IMR-90 (cell line): ENCODE results near the gene ETHE1. TPM values are rescaled to one million over a fixed set of nuclear protein-coding genes. Genes with fewer than 3 reads are reported as not detected.

Source experiments
- ATAC-seq: fragments of 200-7000 bp; cut with Tn5 transposase; 2 replicates; pipeline ENCODE4 v1.9.1; 2020; ENCODE audit warnings: low read depth, mild to moderate bottlenecking, moderate library complexity
- BruUV-seq: library from RNA; stranded (reverse); fragments of 400-500 nt; replicated peaks from 2 replicates; lab custom pipeline; 2021; lab: Mats Ljungman, UMichigan
- CTCF ChIA-PET: fragments of 300-600 bp; formaldehyde crosslinking; extraction: SDS; loops from one replicate; lab custom pipeline; 2021; ENCODE audit warnings: antibody characterized with exemption; lab: Yijun Ruan, JAX
- POLR2A ChIA-PET: fragments of 300-600 bp; sonication (Branson Sonifier 250); formaldehyde crosslinking; loops from one replicate; lab custom pipeline; 2022; ENCODE audit warnings: antibody characterized with exemption; ENCODE audit not compliant: unreplicated experiment; lab: Charles Lee
- DNase-seq: peaks from one replicate; pipeline ENCODE4 v3.0.0; 2013
- H2AFZ ChIP-seq: replicated peaks from 2 replicates; pipeline ENCODE3; 2013; ENCODE audit warnings: low read length, mild to moderate bottlenecking; ENCODE audit not compliant: poor library complexity
- H2AK5ac ChIP-seq: 2 replicates; pipeline ENCODE4 v1.6.1; 2013; ENCODE audit warnings: low read depth, low read length, inconsistent platforms
- H2AK9ac ChIP-seq: replicated peaks from 2 replicates; pipeline ENCODE3; 2013; ENCODE audit warnings: mild to moderate bottlenecking, low read depth, low read length, moderate library complexity; ENCODE audit not compliant: poor library complexity
- H2BK120ac ChIP-seq: 2 replicates; pipeline ENCODE4 v1.6.1; 2013; ENCODE audit warnings: low read depth, low read length, inconsistent platforms
- H2BK15ac ChIP-seq: 3 replicates; pipeline ENCODE4 v1.6.1; 2013; ENCODE audit warnings: low read depth, low read length, inconsistent platforms
- H2BK20ac ChIP-seq: 2 replicates; pipeline ENCODE4 v1.6.1; 2013; ENCODE audit warnings: low read depth, mild to moderate bottlenecking, inconsistent platforms, low read length, moderate library complexity
- H2BK5ac ChIP-seq: 2 replicates; pipeline ENCODE4 v1.6.1; 2013; ENCODE audit warnings: mild to moderate bottlenecking, low read depth, low read length, inconsistent platforms; ENCODE audit not compliant: poor library complexity, severe bottlenecking
- H3K14ac ChIP-seq: replicated peaks from 2 replicates; pipeline ENCODE4 v1.6.1; 2013; ENCODE audit warnings: low read depth, low read length, inconsistent platforms
- H3K18ac ChIP-seq: 2 replicates; pipeline ENCODE4 v1.6.1; 2013; ENCODE audit warnings: low read depth, low read length, control low read depth
- H3K23ac ChIP-seq: 2 replicates; pipeline ENCODE4 v1.6.1; 2013; ENCODE audit warnings: low read depth, low read length, inconsistent platforms
- H3K27ac ChIP-seq: 2 replicates; pipeline ENCODE4 v1.5.1; 2013; ENCODE audit warnings: mild to moderate bottlenecking, control low read depth, low read length; ENCODE audit not compliant: insufficient read depth
- H3K27me3 ChIP-seq: 2 replicates; pipeline ENCODE4 v1.6.1; 2013; ENCODE audit warnings: low read length; ENCODE audit not compliant: control insufficient read depth, insufficient read depth
- H3K36me3 ChIP-seq: 2 replicates; pipeline ENCODE4 v1.6.1; 2013; ENCODE audit warnings: low read length, mixed read lengths; ENCODE audit not compliant: control insufficient read depth, insufficient read depth
- H3K4ac ChIP-seq: 2 replicates; pipeline ENCODE4 v1.6.1; 2013; ENCODE audit warnings: low read depth, low read length, inconsistent platforms
- H3K4me1 ChIP-seq: 2 replicates; pipeline ENCODE4 v1.6.1; 2013; ENCODE audit warnings: low read length, mixed read lengths; ENCODE audit not compliant: control insufficient read depth, insufficient read depth
- H3K4me2 ChIP-seq: 2 replicates; pipeline ENCODE4 v1.6.1; 2013; ENCODE audit warnings: low read depth, mild to moderate bottlenecking, control low read depth, low read length, moderate library complexity
- H3K4me3 ChIP-seq: 2 replicates; pipeline ENCODE4 v1.5.1; 2013; ENCODE audit warnings: low read depth, mild to moderate bottlenecking, control low read depth, low read length, moderate library complexity; ENCODE audit not compliant: insufficient read depth
- H3K56ac ChIP-seq: 2 replicates; pipeline ENCODE4 v1.6.1; 2013; ENCODE audit warnings: low read length, inconsistent platforms; ENCODE audit not compliant: insufficient read depth; ENCODE audit errors: extremely low read depth
- H3K79me1 ChIP-seq, 2 experiments: 2 replicates each; pipeline ENCODE4 v1.6.1; 2013; ENCODE audit warnings: low read length in 2 of 2, inconsistent platforms in 1 of 2, low read depth in 1 of 2
- H3K9ac ChIP-seq: 2 replicates; pipeline ENCODE4 v1.6.1; 2013; ENCODE audit warnings: low read depth, low read length, control low read depth
- H3K9me1 ChIP-seq: 2 replicates; pipeline ENCODE4 v1.6.1; 2013; ENCODE audit warnings: low read length, inconsistent platforms; ENCODE audit not compliant: insufficient read depth
- H3K9me3 ChIP-seq: 2 replicates; pipeline ENCODE4 v1.6.1; 2013; ENCODE audit warnings: low read length; ENCODE audit not compliant: control insufficient read depth, insufficient read depth
- H4K20me1 ChIP-seq: 2 replicates; pipeline ENCODE4 v1.6.1; 2013; ENCODE audit warnings: low read length, inconsistent platforms; ENCODE audit not compliant: insufficient read depth
- H4K5ac ChIP-seq: 2 replicates; pipeline ENCODE4 v1.6.1; 2013; ENCODE audit warnings: mild to moderate bottlenecking, low read depth, low read length, control low read depth
- H4K8ac ChIP-seq, 2 experiments: 2 replicates each; pipeline ENCODE4 v1.6.1; 2013; ENCODE audit warnings: low read depth in 2 of 2, low read length in 2 of 2, control low read depth in 1 of 2, inconsistent platforms in 1 of 2
- H4K91ac ChIP-seq: 2 replicates; pipeline ENCODE4 v1.6.1; 2013; ENCODE audit warnings: low read depth, low read length, inconsistent platforms; ENCODE audit not compliant: insufficient read depth
- BHLHE40 ChIP-seq: fragments of 150-350 bp; IDR thresholded peaks from 2 replicates; pipeline ENCODE4 v1.6.1; 2016; ENCODE audit warnings: mild to moderate bottlenecking, low read depth, low read length
- CHD1 ChIP-seq: IDR thresholded peaks from 2 replicates; pipeline ENCODE4 v1.6.1; 2012; ENCODE audit warnings: low read depth, low read length, improper control_type of control experiment
- ELK1 ChIP-seq: fragments of 150-350 bp; IDR thresholded peaks from 2 replicates; pipeline ENCODE4 v1.6.1; 2016; ENCODE audit warnings: low read depth, mild to moderate bottlenecking, low read length, moderate library complexity, borderline replicate concordance
- FOS ChIP-seq: fragments of 150-350 bp; IDR thresholded peaks from 2 replicates; pipeline ENCODE4 v1.6.1; 2016; ENCODE audit warnings: low read depth, low read length
- MAFK ChIP-seq: IDR thresholded peaks from 2 replicates; pipeline ENCODE4 v1.6.1; 2012; ENCODE audit warnings: low read depth, low read length, improper control_type of control experiment
- MXI1 ChIP-seq: IDR thresholded peaks from 2 replicates; pipeline ENCODE4 v1.6.1; 2012; ENCODE audit warnings: low read depth, mild to moderate bottlenecking, low read length, moderate library complexity, borderline replicate concordance
- NFE2L2 ChIP-seq: fragments of 150-350 bp; IDR thresholded peaks from 2 replicates; pipeline ENCODE4 v1.6.1; 2016; ENCODE audit warnings: low read depth, mild to moderate bottlenecking, low read length
- POLR2A ChIP-seq: IDR thresholded peaks from 2 replicates; pipeline ENCODE4 v1.6.1; 2012; ENCODE audit warnings: mild to moderate bottlenecking, low read depth, low read length
- RAD21 ChIP-seq: IDR thresholded peaks from 2 replicates; pipeline ENCODE4 v1.6.1; 2012; ENCODE audit warnings: low read length, improper control_type of control experiment
- RCOR1 ChIP-seq: IDR thresholded peaks from 2 replicates; pipeline ENCODE4 v1.6.1; 2012; ENCODE audit warnings: mild to moderate bottlenecking, low read length, improper control_type of control experiment; ENCODE audit not compliant: insufficient replicate concordance
- RFX5 ChIP-seq: IDR thresholded peaks from 2 replicates; pipeline ENCODE4 v1.8.0; 2012; ENCODE audit warnings: low read depth, mild to moderate bottlenecking, low read length, moderate library complexity
- SMC3 ChIP-seq: fragments of 150-350 bp; IDR thresholded peaks from 2 replicates; pipeline ENCODE4 v1.6.1; 2016; ENCODE audit warnings: low read depth, mild to moderate bottlenecking, antibody characterized with exemption, low read length, moderate library complexity
- whole genome bisulfite sequencing, 2 experiments: methylation state at CpG; one replicate each; pipeline versions ENCODE4 v1.1.5 to v1.1.7; 2013; ENCODE audit warnings: missing lambda C conversion rate in 2 of 2; ENCODE audit not compliant: insufficient read length in 1 of 2; ENCODE audit errors: extremely low coverage in 2 of 2; 5-methylcytosine and 5-hydroxymethylcytosine counted together
- dilution Hi-C: fragments of 300-500 bp; cut with HindIII; formaldehyde crosslinking; loops from one replicate; pipeline ENCODE4 v1.14.3; 2018; ENCODE audit warnings: low sequenced_read_pairs; ENCODE audit not compliant: unreplicated experiment
- in situ Hi-C: fragments of 300-500 bp; cut with MboI; formaldehyde crosslinking; loops from 3 replicates; pipeline ENCODE4 v1.14.3; 2019; ENCODE audit warnings: low sequenced_read_pairs, inconsistent platforms, mixed read lengths
- intact Hi-C: fragments of 100-400 bp; cut with micrococcal nuclease; formaldehyde crosslinking; loops from 2 replicates; pipeline ENCODE4 v1.10.0; 2022
- polyA plus RNA-seq, 3 experiments: library from polyadenylated mRNA; depleted of rRNA; stranded (reverse); fragments of >200 nt; gene quantifications; 2 replicates each; pipeline ENCODE4 v1.2.3, GENCODE V29; 2012; ENCODE audit warnings: low replicate concordance in 1 of 3
- total RNA-seq: library from RNA; depleted of rRNA; stranded (reverse); fragments of >200 nt; gene quantifications from 2 replicates; pipeline ENCODE4 v1.2.3, GENCODE V29; 2012
- TF ChIP-seq, protein P1 (sequence below): fragments of 150-350 bp; IDR thresholded peaks from 2 replicates; pipeline ENCODE4 v1.6.1; 2017; ENCODE audit warnings: mild to moderate bottlenecking, antibody characterized with exemption, low read length, low read depth

ETHE1 gene
- total and polyA plus RNA-seq, 2 of the 4 experiments (the other 2 are of a cell fraction), result 161 to 233 TPM

DNA sequence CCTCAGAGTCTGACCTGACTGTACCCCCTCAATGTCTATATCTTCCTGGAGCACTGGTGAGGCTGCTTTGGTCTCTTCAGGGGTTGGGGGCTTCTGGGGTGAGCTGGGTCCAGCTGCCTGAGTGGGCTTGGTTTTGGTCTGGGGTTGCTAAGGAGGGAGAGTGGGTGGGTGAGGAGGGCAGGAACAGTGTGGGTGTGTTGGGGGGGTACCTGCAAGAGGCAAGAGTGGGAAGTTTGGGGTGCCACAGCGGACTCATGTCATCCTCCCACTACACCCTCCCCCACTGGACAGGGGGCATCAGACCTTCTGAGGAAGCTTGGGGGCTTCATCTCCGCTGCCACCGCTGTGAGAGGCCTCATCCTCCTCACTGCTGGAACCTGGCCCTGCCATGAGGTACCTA, 19.6 kb upstream of the ETHE1 start:
- no peak overlapping the region for H4K5ac ChIP-seq
- no peak overlapping the region for H3K27ac ChIP-seq
- DNase-seq, result no peak
- H2AK9ac ChIP-seq, result no peak overlapping the region
- H3K36me3 ChIP-seq, result peaks cover 38% of the 10 kb centered on the region
- no CpG with 5 or more reads among the region's 3 CpGs for WGBS, 2 experiments
- H2BK5ac ChIP-seq, result no peak overlapping the region
- no peak overlapping the region for H3K23ac ChIP-seq
- H2BK20ac ChIP-seq, result no peak overlapping the region
- H3K4me2 ChIP-seq, result no peak overlapping the region
- BruUV-seq, result no TSS peak
- no peak overlapping the region for H2BK15ac ChIP-seq
- H3K9me3 ChIP-seq, result no peaks in the 10 kb centered on the region
- in situ Hi-C loops, result no loop called here
- H3K79me1 ChIP-seq, result no peaks in the 10 kb centered on the region
- no peaks in the 10 kb centered on the region for H3K27me3 ChIP-seq
- intact Hi-C loops, result no loop called here
- no peak overlapping the region for H2AK5ac ChIP-seq
- no peak overlapping the region for H3K14ac ChIP-seq
- H2BK120ac ChIP-seq, result no peak overlapping the region
- dilution Hi-C loops, result no loop called here
- no peak overlapping the region for H2AFZ ChIP-seq
- ChIA-PET CTCF (interaction anchor here (0.5 kb wide), 1 partner anchor 174 kb away, joined by 3 read pairs; no protein-coding TSS in a partner anchor), POLR2A (no interaction called here)
- no peaks in the 10 kb centered on the region for H4K20me1 ChIP-seq
- H4K8ac ChIP-seq, result no peak overlapping the region
- no peak overlapping the region for H4K91ac ChIP-seq
- H3K9ac ChIP-seq, result no peak overlapping the region
- H3K9me1 ChIP-seq, result no peaks in the 10 kb centered on the region
- H3K56ac ChIP-seq, result no peak overlapping the region
- no peak for ATAC-seq
- no peak overlapping the region for H3K18ac ChIP-seq
- H3K4me1 ChIP-seq, result no peaks in the 10 kb centered on the region
- no peak overlapping the region for H3K4me3 ChIP-seq
- no peak overlapping the region for H3K4ac ChIP-seq
- TF ChIP-seq RAD21 (no peak), CHD1 (no peak), FOS (no peak), BHLHE40 (no peak), MXI1 (no peak), RFX5 (no peak), ELK1 (no peak), POLR2A (no peak), SMC3 (no peak), MAFK (no peak), RCOR1 (no peak), NFE2L2 (no peak)
- TF ChIP-seq, protein P1, sequence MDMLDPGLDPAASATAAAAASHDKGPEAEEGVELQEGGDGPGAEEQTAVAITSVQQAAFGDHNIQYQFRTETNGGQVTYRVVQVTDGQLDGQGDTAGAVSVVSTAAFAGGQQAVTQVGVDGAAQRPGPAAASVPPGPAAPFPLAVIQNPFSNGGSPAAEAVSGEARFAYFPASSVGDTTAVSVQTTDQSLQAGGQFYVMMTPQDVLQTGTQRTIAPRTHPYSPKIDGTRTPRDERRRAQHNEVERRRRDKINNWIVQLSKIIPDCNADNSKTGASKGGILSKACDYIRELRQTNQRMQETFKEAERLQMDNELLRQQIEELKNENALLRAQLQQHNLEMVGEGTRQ, result no peak
